GM23248 (cell line): ENCODE data around the gene SHISA8.

Experiments
- EZH2 ChIP-seq: fragments of 200-600 bp; sonication (generic); IDR thresholded peaks from 2 replicates; pipeline ENCODE4 v1.6.1; 2018; ENCODE audit warnings: antibody characterized with exemption, mild to moderate bottlenecking; ENCODE audit not compliant: insufficient read depth, poor library complexity, severe bottlenecking
- EZH2phosphoT487 ChIP-seq: fragments of 200-600 bp; sonication (generic); IDR thresholded peaks from 2 replicates; pipeline ENCODE4 v1.6.1; 2018; ENCODE audit warnings: antibody characterized with exemption, moderate library complexity, mild to moderate bottlenecking, low read depth; ENCODE audit not compliant: insufficient read depth

DNA sequence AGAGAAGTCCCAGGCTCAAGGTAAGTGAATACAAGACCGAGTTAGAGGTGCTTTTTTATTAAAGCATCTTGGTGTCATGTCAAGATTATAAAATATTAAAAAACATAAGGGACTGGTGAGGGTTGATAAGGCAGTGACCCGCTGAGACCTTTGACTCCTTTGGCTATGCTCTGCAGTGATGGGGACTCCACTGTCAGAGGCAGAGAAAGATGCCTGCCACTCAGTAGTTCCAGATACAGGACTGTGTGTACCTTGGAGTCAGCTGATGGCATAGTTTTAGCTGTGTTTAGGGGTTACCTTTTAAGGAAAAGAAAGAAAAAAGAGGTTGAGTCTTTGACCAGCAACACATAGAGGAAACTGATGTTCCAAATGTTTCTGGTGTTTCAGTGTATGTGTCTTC is 40.8 kb downstream of the SHISA8 start:
- TF ChIP-seq EZH2, result no peak
- no peak for TF ChIP-seq EZH2phosphoT487
